RWPE2 (cell line): Measurements from ENCODE around the gene USP17L15.
"Not testable (repeated sequence)": the region's sequence is repeated elsewhere in the genome, so short reads cannot be mapped to it uniquely, and the experiment has no call there.

Experiments
- ATAC-seq: fragments of 200-7000 bp; cut with Tn5 transposase; 3 replicates; pipeline ENCODE4 v1.9.1; 2021; ENCODE audit warnings: low read depth
- DNase-seq: peaks from one replicate; pipeline ENCODE4 v3.0.0-alpha.2; 2020; ENCODE audit warnings: low spot score
- H3K27ac ChIP-seq: fragments of 450-650 bp; 2 replicates; pipeline ENCODE4 v1.5.1; 2017; ENCODE audit warnings: mild to moderate bottlenecking; ENCODE audit not compliant: poor library complexity, severe bottlenecking
- H3K27me3 ChIP-seq: fragments of 250-450 bp; sonication (Bioruptor Pico); 2 replicates; pipeline ENCODE4 v1.5.1; 2021; ENCODE audit warnings: mild to moderate bottlenecking, moderate library complexity; ENCODE audit not compliant: insufficient read depth, poor library complexity, severe bottlenecking
- H3K36me3 ChIP-seq: fragments of 250-450 bp; sonication (Bioruptor Pico); 2 replicates; pipeline ENCODE4 v1.5.1; 2020; ENCODE audit warnings: low read depth, mild to moderate bottlenecking, moderate library complexity
- H3K4me1 ChIP-seq: fragments of 250-450 bp; sonication (Bioruptor Pico); 2 replicates; pipeline ENCODE4 v1.5.1; 2021; ENCODE audit warnings: mild to moderate bottlenecking, moderate library complexity; ENCODE audit not compliant: insufficient read depth, poor library complexity, severe bottlenecking
- H3K4me3 ChIP-seq: fragments of 250-450 bp; sonication (Bioruptor Pico); 2 replicates; pipeline ENCODE4 v1.5.1; 2021; ENCODE audit warnings: mild to moderate bottlenecking, moderate library complexity; ENCODE audit not compliant: severe bottlenecking
- H3K9me3 ChIP-seq: fragments of 250-450 bp; sonication (Bioruptor Pico); 2 replicates; pipeline ENCODE4 v1.5.1; 2021; ENCODE audit warnings: mild to moderate bottlenecking, moderate library complexity; ENCODE audit not compliant: severe bottlenecking

The USP17L15 gene

GRCh38 chr4:9234085-9234484, at the start of gene USP17L15:
USP17L15 (plus strand) TSS chr4:9234385; CDS start chr4:9234385, 0 bp downstream.
- H3K9me3 ChIP-seq, H3K36me3 ChIP-seq, H3K27ac ChIP-seq, H3K4me1 ChIP-seq, H3K27me3 ChIP-seq, ATAC-seq, DNase-seq, H3K4me3 ChIP-seq: not testable (repeated sequence)

GRCh38 chr4:9210357-9210756, 23.8 kb upstream of the USP17L15 start, which contains the start of gene USP17L10:
USP17L10 (plus strand) TSS chr4:9210657; CDS start chr4:9210657, 0 bp downstream.
- H3K27ac ChIP-seq, H3K9me3 ChIP-seq, H3K36me3 ChIP-seq, DNase-seq, H3K4me1 ChIP-seq, H3K27me3 ChIP-seq, H3K4me3 ChIP-seq, ATAC-seq: not testable (repeated sequence)

- ATAC-seq, H3K9me3 ChIP-seq, H3K4me3 ChIP-seq, H3K27ac ChIP-seq, H3K4me1 ChIP-seq, H3K27me3 ChIP-seq, H3K36me3 ChIP-seq: not testable (repeated sequence)
- DNase-seq: peak; percentile 56
Observed at GRCh38 chr4:9214701-9215100, 19.5 kb upstream of the USP17L15 start.

- ATAC-seq, DNase-seq: not testable (repeated sequence)
Observed at GRCh38 chr4:9215105-9215504, 19.1 kb upstream of the USP17L15 start, which contains the start of gene USP17L11. USP17L11 (plus strand) TSS chr4:9215405; CDS start chr4:9215405, 0 bp downstream.

GRCh38 chr4:9219852-9220251, 14.3 kb upstream of the USP17L15 start, which contains the start of gene USP17L12:
USP17L12 (plus strand) TSS chr4:9220152; CDS start chr4:9220152, 0 bp downstream.
- H3K9me3 ChIP-seq, H3K4me1 ChIP-seq, H3K36me3 ChIP-seq, DNase-seq, H3K27ac ChIP-seq, H3K4me3 ChIP-seq, ATAC-seq, H3K27me3 ChIP-seq: not testable (repeated sequence)

More at GRCh38 chr4:9215105-9215504, 19.1 kb upstream of the USP17L15 start, which contains the start of gene USP17L11:
- H3K9me3 ChIP-seq, H3K27me3 ChIP-seq, H3K36me3 ChIP-seq, H3K4me3 ChIP-seq, H3K27ac ChIP-seq, H3K4me1 ChIP-seq: not testable (repeated sequence)

GRCh38 chr4:9224596-9224995, 9.6 kb upstream of the USP17L15 start, which contains the start of gene USP17L13:
USP17L13 (plus strand) TSS chr4:9224896; CDS start chr4:9224896, 0 bp downstream.
- not testable (repeated sequence) for H3K27ac ChIP-seq, H3K9me3 ChIP-seq, ATAC-seq, H3K27me3 ChIP-seq, H3K36me3 ChIP-seq, H3K4me1 ChIP-seq, DNase-seq, H3K4me3 ChIP-seq

GRCh38 chr4:9230249-9230648, 3.9 kb upstream of the USP17L15 start:
- not testable (repeated sequence) for H3K9me3 ChIP-seq, H3K36me3 ChIP-seq, DNase-seq, ATAC-seq, H3K4me1 ChIP-seq, H3K27ac ChIP-seq, H3K4me3 ChIP-seq, H3K27me3 ChIP-seq

GRCh38 chr4:9238461-9238860, 4.3 kb downstream of the USP17L15 start:
- H3K4me1 ChIP-seq, H3K4me3 ChIP-seq, H3K9me3 ChIP-seq, ATAC-seq, H3K27me3 ChIP-seq, H3K27ac ChIP-seq, H3K36me3 ChIP-seq: not testable (repeated sequence)
- DNase-seq: peak; percentile 87

- not testable (repeated sequence) for DNase-seq, H3K27me3 ChIP-seq, H3K4me1 ChIP-seq, ATAC-seq, H3K9me3 ChIP-seq, H3K36me3 ChIP-seq, H3K27ac ChIP-seq, H3K4me3 ChIP-seq
Observed at GRCh38 chr4:9243579-9243978, 9.4 kb downstream of the USP17L15 start, which contains the start of gene USP17L17. USP17L17 (plus strand) TSS chr4:9243879; CDS start chr4:9243879, 0 bp downstream.

- not testable (repeated sequence) for H3K27me3 ChIP-seq, H3K27ac ChIP-seq, H3K4me3 ChIP-seq, ATAC-seq, H3K9me3 ChIP-seq, H3K36me3 ChIP-seq, H3K4me1 ChIP-seq
- DNase-seq: peak; percentile 10
Observed at GRCh38 chr4:9247953-9248680, 13.9 kb downstream of the USP17L15 start, which contains the start of gene USP17L18. USP17L18 (plus strand) TSS chr4:9248630; CDS start chr4:9248630, 0 bp downstream.

GRCh38 chr4:9253078-9253477, 18.9 kb downstream of the USP17L15 start, which contains the start of gene USP17L19:
USP17L19 (plus strand) TSS chr4:9253378; CDS start chr4:9253378, 0 bp downstream.
- H3K4me1 ChIP-seq, H3K9me3 ChIP-seq, ATAC-seq, H3K27ac ChIP-seq, H3K4me3 ChIP-seq, DNase-seq, H3K27me3 ChIP-seq, H3K36me3 ChIP-seq: not testable (repeated sequence)
